ENCODE data around the gene FNDC3B. TPM values are rescaled to one million over a fixed set of nuclear protein-coding genes. Genes with fewer than 3 reads are reported as not detected.

Gene FNDC3B
- total and polyA plus RNA-seq, 2 of the 8 experiments (the other 6 are each of a cell fraction or from before 2014, with no cell fraction given): 14.1 to 44.4 TPM

GRCh38 chr3:172087602-172088580, 48.5 kb downstream of the FNDC3B start:
- POLR2A ChIA-PET (ENCODE audit: partially characterized antibody): interaction anchor here (1.5 to 1.6 kb wide), 2 partner anchors 10 to 45 kb away, joined by 3 to 4 read pairs; no protein-coding TSS in a partner anchor
- TF ChIP-seq CBX5 (IDR thresholded peaks at IDR 0.05; ENCODE audit: low read depth, low read length) (no peak), RXRA (IDR thresholded peaks at IDR 0.05; ENCODE audit: insufficient read depth, low read depth, low read length) (no peak), SP2 (IDR thresholded peaks at IDR 0.05; ENCODE audit: low read length) (no peak), GABPA (IDR thresholded peaks at IDR 0.05; ENCODE audit: borderline replicate concordance, insufficient read depth, low read length) (no peak), KDM4A (IDR thresholded peaks at IDR 0.05; ENCODE audit: low read depth, low read length, severe bottlenecking) (no peak), TAF7 (optimal IDR thresholded peaks at IDR 0.05; ENCODE audit: borderline replicate concordance, low read depth, low read length) (no peak), GTF2F1 (IDR thresholded peaks at IDR 0.05; ENCODE audit: borderline replicate concordance, low read depth, low read length) (no peak), EGR1 (IDR thresholded peaks at IDR 0.05; ENCODE audit: borderline replicate concordance, low read depth, low read length) (no peak), KDM5A (IDR thresholded peaks at IDR 0.05; ENCODE audit: low read length) (no peak), SRF (IDR thresholded peaks at IDR 0.05; ENCODE audit: low read depth, low read length) (no peak), BRCA1 (IDR thresholded peaks at IDR 0.05; ENCODE audit: low read depth, low read length) (no peak), SIRT6 (IDR thresholded peaks at IDR 0.05; ENCODE audit: low read length) (no peak)

More at GRCh38 chr3:172087602-172088580, 48.5 kb downstream of the FNDC3B start:
- H3K14ac ChIP-seq (ENCODE audit: insufficient read length): no peak overlapping the region
- H2BK5ac ChIP-seq (ENCODE audit: low read depth, low read length): no peak overlapping the region
- peaks cover 0 to 2% of the 10 kb centered on the region in 2 experiments for H4K20me1 ChIP-seq (replicated peaks in 1 of 2; ENCODE audit: control insufficient read depth in 1 of 2, insufficient read depth in 2 of 2, low read length in 2 of 2)
- no peak overlapping the region for H3K4me2 ChIP-seq (ENCODE audit: insufficient read depth in 1 of 2, low read depth in 2 of 2, low read length in 2 of 2)
- H4K91ac ChIP-seq (replicated peaks; ENCODE audit: insufficient read length, low read length): no peak overlapping the region
- peaks cover 0 to 4% of the 10 kb centered on the region in 2 experiments; a peak in 2 of 4 replicates for H3K9me3 ChIP-seq (ENCODE audit: insufficient read depth in 2 of 2, low read depth in 1 of 2, low read length in 1 of 2)
- no peak overlapping the region for H3K56ac ChIP-seq (replicated peaks; ENCODE audit: insufficient read length, low read depth, low read length)
- no peak overlapping the region for H2AK5ac ChIP-seq (ENCODE audit: low read depth, low read length)
- no peak overlapping the region for H3K23ac ChIP-seq (ENCODE audit: insufficient read length)
- no peaks in the 10 kb centered on the region for H3K27me3 ChIP-seq (replicated peaks in 1 of 4; ENCODE audit: control insufficient read depth in 3 of 4, extremely low read depth in 1 of 4, insufficient read depth in 3 of 4, low read length in 3 of 4)
- H3K79me1 ChIP-seq (ENCODE audit: low read depth, low read length): no peaks in the 10 kb centered on the region; the same call in 1 of the 2 replicates
- H2BK20ac ChIP-seq (ENCODE audit: low read length): no peak overlapping the region
- H3K23me2 ChIP-seq (ENCODE audit: low read depth, low read length): no peaks in the 10 kb centered on the region; the same call in 1 of the 2 replicates
- peaks cover 0 to 11% (median 3%) of the 10 kb centered on the region in 4 experiments; a peak in 3 of 7 replicates for H3K4me1 ChIP-seq (replicated peaks in 1 of 4; ENCODE audit: control insufficient read depth in 3 of 4, insufficient read depth in 4 of 4, low read length in 3 of 4)
- H2AFZ ChIP-seq (ENCODE audit: low read length): no peak overlapping the region
- DNase-seq (ENCODE audit: low read depth in 1 of 2, low spot score in 2 of 2): no peak
- no peak overlapping the region for H4K5ac ChIP-seq (ENCODE audit: insufficient read length, low read depth, low read length)
- no peak overlapping the region for H4K8ac ChIP-seq (ENCODE audit: extremely low read depth, insufficient read depth, low read length)
- no peak for FAIRE-seq
- no peak overlapping the region for H3K27ac ChIP-seq (ENCODE audit: low read depth, low read length)
- H3K4me3 ChIP-seq (ENCODE audit: extremely low read depth in 1 of 4, insufficient read depth in 2 of 4, low read depth in 3 of 4, low read length in 4 of 4): no peak overlapping the region
- H3K9ac ChIP-seq (replicated peaks in 1 of 4; ENCODE audit: extremely low read depth in 1 of 4, low read depth in 3 of 4, low read length in 3 of 4): no peak overlapping the region
- H3K36me3 ChIP-seq (ENCODE audit: control insufficient read depth in 2 of 4, insufficient read depth in 4 of 4, low read length in 3 of 4): peaks cover 0 to 6% (median 2%) of the 10 kb centered on the region in 4 experiments; a peak in 2 of 8 replicates
- H3K79me2 ChIP-seq (ENCODE audit: control insufficient read depth in 1 of 2, insufficient read depth in 2 of 2, low read length in 2 of 2): peaks cover 0 to 97% of the 10 kb centered on the region in 2 experiments; a peak in 3 of 4 replicates
- no peak overlapping the region for H2BK12ac ChIP-seq (ENCODE audit: low read depth, low read length)
- H3K18ac ChIP-seq (ENCODE audit: extremely low read depth, low read length): no peak overlapping the region
- no peak overlapping the region for H2BK120ac ChIP-seq (replicated peaks; ENCODE audit: low read depth, low read length)
- CTCF ChIA-PET (ENCODE audit: partially characterized antibody): interaction anchor here (1.0 to 1.6 kb wide), 3 partner anchors 15 to 375 kb away, joined by 3 read pairs; no protein-coding TSS in a partner anchor
- WGBS, 2 experiments (ENCODE audit: extremely low coverage in 1 of 2, insufficient coverage in 1 of 2, insufficient read length in 1 of 2, insufficient replicate concordance in 2 of 2, low coverage in 1 of 2, low lambda C conversion rate in 2 of 2, missing lambda C conversion rate in 1 of 2): 81% methylated on average over 7 of the region's 7 CpGs; no CpG with 5 or more reads in 1 of the 2 experiments
- H3K4ac ChIP-seq (replicated peaks; ENCODE audit: insufficient read length, low read depth, low read length): no peak overlapping the region
- H2BK15ac ChIP-seq (ENCODE audit: low read length): no peak overlapping the region
